ENCODE results near the gene DTNB. TPM values are rescaled to one million over a fixed set of nuclear protein-coding genes. Genes with fewer than 3 reads are reported as not detected.
A peak's percentile ranks its signal among the peaks of the same experiment; 100 is the strongest.

Gene DTNB
- polyA plus RNA-seq, 1 of the 3 experiments (the other 2 are of a cell fraction): 15.3 TPM

- H3K4me3 ChIP-seq (ENCODE audit: low read depth in 2 of 2, low read length in 1 of 2): no peak overlapping the region
- H3K27ac ChIP-seq (ENCODE audit: low read depth in 2 of 2, low read length in 1 of 2): peak overlapping the region in 1 of 2 experiments; percentile 71; a peak in 2 of 4 replicates
- H3K9me2 ChIP-seq: no peaks in the 10 kb centered on the region
- H3K27me3 ChIP-seq (ENCODE audit: insufficient read depth): no peaks in the 10 kb centered on the region
- no peak overlapping the region for H3K4me2 ChIP-seq
- POLR2A ChIA-PET: interaction anchor here (1.1 kb wide), 1 partner anchor 10 kb away, joined by 3 read pairs; no protein-coding TSS in a partner anchor
- CTCF ChIA-PET: interaction anchor here (0.6 to 2.8 kb wide), 7 partner anchors 8 to 1065 kb away, joined by 3 to 19 read pairs (median 3); no protein-coding TSS in a partner anchor
- peaks cover 0 to 56% of the 10 kb centered on the region in 2 experiments; a peak in 2 of 4 replicates for H3K4me1 ChIP-seq (ENCODE audit: control insufficient read depth in 1 of 2, insufficient read depth in 2 of 2, low read depth in 1 of 2, low read length in 1 of 2)
- no peaks in the 10 kb centered on the region for H3K9me3 ChIP-seq
- H3K36me3 ChIP-seq (replicated peaks in 1 of 2; ENCODE audit: control insufficient read depth in 1 of 2, insufficient read depth in 2 of 2, low read length in 1 of 2): no peaks in the 10 kb centered on the region
- no peak overlapping the region for H2AFZ ChIP-seq (ENCODE audit: low read depth)
- 69% methylated on average over 4 of the region's 4 CpGs for WGBS (ENCODE audit: low lambda C conversion rate)
- DNase-seq: peak; percentile 86
- no peaks in the 10 kb centered on the region for H4K20me1 ChIP-seq (ENCODE audit: insufficient read depth)
- no peaks in the 10 kb centered on the region for H3K79me2 ChIP-seq (ENCODE audit: insufficient read depth)
- no peaks in the 10 kb centered on the region for H3F3A ChIP-seq (replicated peaks; ENCODE audit: insufficient read depth)
- no peak overlapping the region for H3K9ac ChIP-seq
- TF ChIP-seq FOXJ3 (CRISPR knock-in tag; IDR thresholded peaks at IDR 0.05) (no peak), NFIC (IDR thresholded peaks at IDR 0.05; ENCODE audit: borderline replicate concordance) (no peak), PBX3 (IDR thresholded peaks at IDR 0.05) (no peak), USF1 (IDR thresholded peaks at IDR 0.05; ENCODE audit: borderline replicate concordance, low read depth) (no peak), TEAD4 (IDR thresholded peaks at IDR 0.05; ENCODE audit: borderline replicate concordance, insufficient read depth) (no peak), SMC3 (IDR thresholded peaks at IDR 0.05; ENCODE audit: low read depth, low read length) (no peak), IRF3 (IDR thresholded peaks at IDR 0.05; ENCODE audit: low read depth, low read length) (no peak), JUND (IDR thresholded peaks at IDR 0.05) (no peak), EP300 (IDR thresholded peaks at IDR 0.05; ENCODE audit: borderline replicate concordance in 1 of 2, low read depth in 1 of 2, low read length in 1 of 2) (no peak; a peak in 1 of 4 replicates), NRF1 (IDR thresholded peaks at IDR 0.05; ENCODE audit: low read depth, low read length) (no peak), EZH2phosphoT487 (IDR thresholded peaks at IDR 0.05; ENCODE audit: borderline replicate concordance, low read depth) (no peak), MEF2A (IDR thresholded peaks at IDR 0.05; ENCODE audit: borderline replicate concordance, low read depth) (no peak), ELF1 (IDR thresholded peaks at IDR 0.05) (no peak), RCOR1 (IDR thresholded peaks at IDR 0.05; ENCODE audit: low read length) (0 out of 2 replicates have a peak, but pooled peaks have one; percentile 30), GABPA (IDR thresholded peaks at IDR 0.05; ENCODE audit: low read depth) (no peak), TCF12 (IDR thresholded peaks at IDR 0.05) (peak; percentile 72; the same call in 1 of the 2 replicates), RAD21 (IDR thresholded peaks at IDR 0.05; ENCODE audit: low read length) (peak; percentile 21; the same call in 1 of the 2 replicates), GATA2 (CRISPR knock-in tag; IDR thresholded peaks at IDR 0.05) (no peak), ZBTB33 (IDR thresholded peaks at IDR 0.05; ENCODE audit: borderline replicate concordance, low read depth) (no peak), CHD2 (IDR thresholded peaks at IDR 0.05; ENCODE audit: low read length, partially characterized antibody) (peak; percentile 19), POLR2AphosphoS5 (IDR thresholded peaks at IDR 0.05; ENCODE audit: low read depth, low read length) (no peak), SIN3A (IDR thresholded peaks at IDR 0.05; ENCODE audit: borderline replicate concordance, low read depth, low read length) (no peak), USF2 (IDR thresholded peaks at IDR 0.05; ENCODE audit: borderline replicate concordance, low read depth, low read length) (no peak), FOXM1 (IDR thresholded peaks at IDR 0.05; ENCODE audit: low read depth) (no peak), FOSL2 (IDR thresholded peaks at IDR 0.05; ENCODE audit: borderline replicate concordance, low read depth) (no peak), MAX (IDR thresholded peaks at IDR 0.05; ENCODE audit: low read depth) (no peak), MXI1 (IDR thresholded peaks at IDR 0.05; ENCODE audit: low read depth, low read length) (peak; percentile 27; the same call in 1 of the 2 replicates)
Observed at GRCh38 chr2:25368660-25369059, 304.7 kb downstream of the DTNB start.

Data from SK-N-SH (cell line).